ENCODE data around the gene MICB.

DNA sequence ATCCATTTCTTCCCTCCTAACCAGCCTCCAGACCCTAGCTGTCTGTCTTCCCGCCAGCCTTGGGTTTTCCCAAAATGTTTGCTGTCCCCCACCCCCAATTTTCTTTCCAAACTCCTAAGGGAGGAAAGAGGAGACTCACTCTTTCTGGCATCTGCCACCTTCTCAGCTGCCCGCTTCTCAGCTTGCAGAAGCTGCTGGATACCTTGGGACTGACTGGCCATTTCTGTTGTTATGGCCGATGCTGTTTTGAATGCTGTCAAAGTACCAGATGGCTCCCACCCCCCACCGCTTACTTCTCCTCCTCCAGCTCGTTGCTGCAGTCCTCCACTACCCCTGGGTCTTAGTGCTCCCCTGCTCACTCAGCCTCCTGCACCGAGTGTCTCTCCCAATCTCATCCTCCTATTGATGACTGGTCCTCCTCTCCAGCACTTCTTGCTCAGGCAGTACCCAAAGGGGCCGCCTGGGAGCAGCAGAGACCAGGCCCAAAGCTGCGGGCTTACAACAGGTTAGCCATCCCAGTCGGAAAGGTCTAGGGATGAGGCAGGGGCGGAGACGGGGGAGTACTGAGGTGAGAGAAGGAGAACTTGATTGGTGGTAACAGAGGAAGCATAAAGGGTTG lies 48.5 kb downstream of the MICB start, which contains the start of gene ATP6V1G2:
- TF ChIP-seq EZH2 (IDR thresholded peaks at IDR 0.05) (no peak), POLR2AphosphoS5 (IDR thresholded peaks at IDR 0.05; ENCODE audit: borderline replicate concordance, low read depth, low read length) (no peak), FOXP2 (optimal IDR thresholded peaks at IDR 0.05; ENCODE audit: control extremely low read depth, extremely low read length, insufficient read depth) (no peak)
